ENCODE data around the gene KLF9.

Gene KLF9

DNA sequence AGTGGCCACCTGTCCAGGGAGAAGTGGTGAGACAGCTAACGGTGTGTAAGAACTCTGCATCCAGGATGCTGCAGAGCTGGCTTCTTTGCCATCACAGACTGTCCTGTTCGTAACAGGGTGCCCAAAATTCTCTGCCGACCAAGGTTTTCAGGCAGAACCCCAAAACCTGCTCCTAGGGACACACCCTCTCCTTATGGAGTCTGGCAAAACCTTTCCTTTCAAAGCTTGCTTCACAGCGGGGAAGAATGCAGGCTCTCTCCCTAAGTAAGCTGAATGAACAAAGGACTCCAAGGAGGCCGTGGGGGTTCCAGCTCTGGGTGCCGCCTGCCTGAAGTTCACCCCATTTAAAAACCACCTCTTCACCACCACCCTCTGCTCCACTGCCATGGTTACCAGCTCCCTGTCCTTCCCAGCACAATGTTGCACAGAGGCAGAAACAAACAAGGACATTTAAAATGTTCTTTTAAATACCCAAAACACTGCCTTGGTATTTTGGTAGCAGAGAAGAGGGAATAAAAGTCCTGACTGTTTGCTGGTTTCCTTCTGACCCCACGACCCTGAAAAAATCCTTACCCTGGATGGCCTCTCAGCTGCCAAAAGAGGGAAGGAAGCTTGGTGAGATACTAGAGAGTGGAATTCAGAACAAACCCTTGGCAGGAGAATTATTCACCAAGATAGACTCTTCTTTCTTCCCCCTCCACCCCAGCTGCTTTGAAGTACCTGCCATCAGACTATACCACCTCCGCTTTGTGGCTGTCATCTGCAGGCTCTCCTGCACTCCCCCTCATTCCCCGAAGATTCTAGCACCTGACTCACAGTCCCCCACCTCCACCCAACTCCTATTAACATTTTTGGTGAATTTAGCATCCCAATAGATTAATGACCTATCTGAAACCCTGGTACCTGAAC is 7.1 kb upstream of the KLF9 start:
- DNase-seq (ENCODE audit: low read depth) = peak; percentile 44

DNA sequence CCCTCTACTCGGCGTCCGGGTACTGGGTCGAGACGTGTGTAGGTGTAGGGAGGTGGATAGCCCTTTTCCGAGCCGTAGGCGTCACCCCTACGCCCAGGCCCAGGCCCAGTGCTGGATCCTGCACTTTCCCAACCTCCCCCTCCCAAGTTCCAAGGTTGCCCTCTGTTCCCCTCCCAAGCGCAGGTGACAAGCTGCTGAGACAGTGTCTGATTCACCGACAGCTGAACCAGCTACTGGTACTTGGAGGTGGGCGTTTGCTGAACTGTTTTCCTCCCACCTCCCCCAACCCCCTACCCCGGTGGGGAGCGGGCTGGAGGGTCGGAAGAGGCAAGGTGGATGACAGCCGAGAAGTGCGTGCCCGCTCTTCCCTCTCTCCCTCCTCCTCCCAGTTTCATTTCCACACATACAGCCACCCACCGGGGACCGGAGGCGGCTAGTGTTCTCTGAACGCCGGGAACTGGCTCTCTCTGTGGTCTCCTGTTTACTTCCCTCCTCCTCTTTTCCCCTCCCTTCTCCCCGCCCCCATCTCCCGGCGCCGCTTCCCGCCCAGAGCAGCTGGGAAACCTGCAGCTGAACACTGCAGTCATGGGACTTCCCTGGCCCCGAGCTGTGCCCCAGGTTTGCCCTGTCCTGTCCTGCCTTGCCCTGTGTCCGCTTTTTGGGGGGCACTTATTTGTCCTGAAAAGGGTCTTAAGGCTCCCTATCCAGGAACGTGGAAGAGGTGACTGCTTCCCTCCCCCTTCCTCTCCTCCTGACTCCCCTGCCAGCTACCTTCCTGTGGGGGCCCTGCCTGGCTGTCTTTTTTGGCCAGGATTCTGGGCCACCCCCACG is 6.2 kb upstream of the KLF9 start:
- peak; percentile 54 for DNase-seq (ENCODE audit: low read depth)

DNA sequence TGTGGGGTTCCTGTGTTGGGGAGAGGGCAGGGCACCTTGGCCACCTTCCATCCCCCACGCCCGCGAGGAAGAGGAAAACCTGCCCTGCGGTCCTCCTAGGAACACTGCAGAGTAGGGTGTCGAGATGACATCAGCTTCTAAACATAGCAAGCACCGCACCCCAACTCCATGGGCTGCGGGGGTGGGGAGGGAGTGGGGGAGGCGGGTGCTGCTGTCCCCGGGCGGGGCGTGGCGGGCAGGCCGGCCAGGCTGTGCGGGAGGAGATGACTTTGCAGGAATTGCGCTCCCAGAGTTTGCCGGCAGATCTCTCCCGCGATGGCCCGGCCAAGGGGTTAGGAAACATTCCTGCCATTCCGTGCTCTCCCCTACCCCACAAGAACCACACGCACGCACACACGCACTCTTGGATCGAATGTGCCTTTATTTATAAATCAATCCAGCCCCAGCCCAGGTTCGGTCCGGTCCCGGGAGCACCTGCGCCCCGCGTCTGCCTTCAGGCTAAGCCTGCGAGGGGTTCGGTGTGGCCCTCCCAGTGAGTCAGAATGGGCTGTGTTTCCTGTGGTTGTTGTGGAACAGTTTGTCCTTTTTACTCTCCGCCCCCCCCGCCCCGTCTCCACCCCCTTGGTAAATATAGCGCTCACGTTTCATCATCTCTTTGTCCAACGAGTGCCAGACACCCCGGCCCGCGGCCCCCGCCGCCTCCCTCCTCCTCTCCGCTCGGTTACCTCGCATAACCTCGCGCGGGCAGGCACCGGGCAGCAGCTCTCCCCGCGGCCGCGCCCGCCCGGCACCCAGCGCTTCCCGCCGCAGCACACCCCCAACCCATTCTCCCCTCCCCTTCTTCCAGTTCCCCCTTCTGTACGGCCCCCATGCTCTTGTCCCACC is 5.3 kb upstream of the KLF9 start:
- DNase-seq (ENCODE audit: low read depth) = peak; percentile 80

DNA sequence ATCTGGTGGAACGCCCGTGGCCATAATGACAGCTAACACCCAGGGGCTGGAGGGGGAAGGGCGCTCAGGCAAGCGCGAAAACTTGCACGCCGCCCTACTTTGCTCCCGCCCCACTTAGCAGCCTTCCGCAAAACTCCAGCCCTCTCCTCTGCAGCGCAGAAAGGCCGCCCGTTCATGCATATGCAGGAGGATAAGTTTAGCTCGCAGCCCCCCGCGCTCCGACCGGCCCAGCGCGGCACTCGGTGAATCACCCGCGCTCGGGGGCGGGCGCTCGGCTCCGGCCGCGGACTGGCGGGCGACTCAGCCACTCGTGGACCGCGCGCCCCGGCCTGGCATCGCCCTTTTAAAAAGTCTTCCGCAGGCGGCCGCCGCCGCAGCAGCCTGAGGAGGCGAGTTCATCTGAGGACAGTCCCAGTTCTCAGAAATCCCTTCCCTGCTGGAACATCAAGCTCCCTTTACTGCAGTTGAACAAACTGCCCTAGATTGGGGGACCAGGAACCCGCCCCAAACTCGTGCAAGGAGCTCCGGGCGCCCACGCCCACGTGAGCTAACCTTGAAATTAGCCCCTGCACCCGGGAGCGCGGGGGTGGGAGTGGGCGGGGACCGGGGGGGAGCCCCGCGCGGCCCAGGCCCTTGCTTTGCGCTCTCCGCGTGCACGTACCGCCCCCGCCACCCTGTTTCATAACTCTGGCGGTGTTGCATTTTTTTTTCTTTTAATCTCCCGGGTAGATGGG is 4.5 kb upstream of the KLF9 start:
- DNase-seq (ENCODE audit: low read depth) = peak; percentile 85

DNA sequence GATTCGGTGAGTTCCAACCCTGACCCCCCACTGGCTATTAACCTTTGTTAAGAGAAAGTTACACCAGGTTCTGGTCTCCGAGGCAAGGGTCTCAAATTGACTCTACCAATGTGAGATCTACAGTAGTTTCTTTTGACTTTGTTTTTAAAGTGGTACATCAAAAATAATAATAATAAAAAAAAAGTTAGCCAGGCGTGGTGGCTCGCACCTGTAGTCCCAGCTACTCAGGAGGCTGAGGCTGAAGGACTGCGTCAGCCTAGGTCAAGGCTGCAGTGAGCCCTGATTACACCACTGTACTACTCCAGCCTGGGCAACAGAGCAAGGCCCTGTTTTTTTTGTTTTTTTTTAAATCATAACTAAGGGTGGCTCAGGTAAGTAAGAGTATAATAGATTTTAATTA is 1.0 kb upstream of the KLF9 start:
- DNase-seq (ENCODE audit: low read depth) = no peak

DNA sequence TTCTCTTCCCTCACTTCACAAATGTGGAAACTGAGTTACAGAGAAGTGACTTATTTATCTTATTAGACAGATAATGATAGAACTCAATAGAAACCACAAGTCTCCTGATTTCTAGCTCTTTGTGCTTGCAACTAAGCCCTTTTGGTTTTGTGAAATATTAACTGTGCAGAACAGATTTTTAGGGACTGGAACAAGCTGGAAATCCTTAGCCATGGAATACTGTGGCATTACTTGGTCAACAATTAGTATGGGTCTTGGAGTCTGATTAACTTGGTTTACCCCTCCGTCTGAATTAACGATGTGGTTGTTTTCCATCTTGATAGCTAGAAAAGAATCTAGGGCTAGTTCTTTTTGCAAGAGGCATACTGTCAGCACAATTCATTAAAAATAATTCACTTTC is 584 bp upstream of the KLF9 start:
- no peak for DNase-seq (ENCODE audit: low read depth)

DNA sequence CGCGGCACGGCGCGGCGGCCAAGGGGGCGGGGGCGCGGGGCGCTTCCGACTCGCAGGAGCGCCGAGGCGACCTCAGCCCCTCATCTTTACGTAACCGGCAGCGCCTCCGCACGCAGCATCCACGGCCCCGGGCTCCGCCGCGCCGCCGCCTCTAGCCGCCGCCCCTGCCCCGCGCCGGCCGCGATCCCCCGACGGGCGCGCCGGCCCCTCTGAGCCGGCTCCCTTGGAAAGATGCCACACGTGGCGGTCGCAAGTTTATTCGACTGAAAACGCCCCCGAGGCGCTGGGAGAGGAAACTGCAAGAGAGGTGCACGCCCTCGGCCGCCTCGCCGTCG is 1.0 kb downstream of the KLF9 start:
- no peak for DNase-seq (ENCODE audit: low read depth)

DNA sequence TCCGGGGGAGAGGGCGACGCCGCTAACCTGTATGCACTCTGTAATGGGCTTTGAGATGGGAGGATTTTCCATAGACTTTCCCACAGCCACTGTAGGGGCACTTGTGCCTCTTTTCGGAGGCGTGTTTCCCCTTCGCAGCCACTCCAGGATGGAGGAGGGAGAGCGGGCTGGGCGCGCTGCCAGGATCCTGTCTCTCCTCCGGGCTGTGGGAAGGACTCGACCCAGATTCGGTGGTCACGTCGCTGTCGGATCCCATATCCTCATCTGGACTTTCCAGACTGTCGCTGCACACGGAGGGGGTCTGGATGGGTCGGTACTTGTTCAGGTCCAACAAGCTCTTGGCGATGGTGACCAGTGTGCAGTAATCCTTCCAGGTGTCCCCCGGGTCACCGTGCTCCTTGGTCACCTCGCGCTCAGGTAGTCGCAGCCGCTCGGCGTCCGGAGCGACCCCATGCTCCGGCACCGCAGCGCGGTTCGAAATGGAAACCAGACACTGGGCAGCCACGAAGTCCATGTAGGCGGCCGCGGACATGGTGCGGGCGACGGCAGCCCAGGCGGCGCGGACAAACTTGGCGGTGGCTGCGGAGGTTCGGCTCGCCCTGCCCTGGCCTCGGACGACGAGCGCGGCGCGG is 1.5 kb downstream of the KLF9 start:
- peak; percentile 10 for DNase-seq (ENCODE audit: low read depth)

DNA sequence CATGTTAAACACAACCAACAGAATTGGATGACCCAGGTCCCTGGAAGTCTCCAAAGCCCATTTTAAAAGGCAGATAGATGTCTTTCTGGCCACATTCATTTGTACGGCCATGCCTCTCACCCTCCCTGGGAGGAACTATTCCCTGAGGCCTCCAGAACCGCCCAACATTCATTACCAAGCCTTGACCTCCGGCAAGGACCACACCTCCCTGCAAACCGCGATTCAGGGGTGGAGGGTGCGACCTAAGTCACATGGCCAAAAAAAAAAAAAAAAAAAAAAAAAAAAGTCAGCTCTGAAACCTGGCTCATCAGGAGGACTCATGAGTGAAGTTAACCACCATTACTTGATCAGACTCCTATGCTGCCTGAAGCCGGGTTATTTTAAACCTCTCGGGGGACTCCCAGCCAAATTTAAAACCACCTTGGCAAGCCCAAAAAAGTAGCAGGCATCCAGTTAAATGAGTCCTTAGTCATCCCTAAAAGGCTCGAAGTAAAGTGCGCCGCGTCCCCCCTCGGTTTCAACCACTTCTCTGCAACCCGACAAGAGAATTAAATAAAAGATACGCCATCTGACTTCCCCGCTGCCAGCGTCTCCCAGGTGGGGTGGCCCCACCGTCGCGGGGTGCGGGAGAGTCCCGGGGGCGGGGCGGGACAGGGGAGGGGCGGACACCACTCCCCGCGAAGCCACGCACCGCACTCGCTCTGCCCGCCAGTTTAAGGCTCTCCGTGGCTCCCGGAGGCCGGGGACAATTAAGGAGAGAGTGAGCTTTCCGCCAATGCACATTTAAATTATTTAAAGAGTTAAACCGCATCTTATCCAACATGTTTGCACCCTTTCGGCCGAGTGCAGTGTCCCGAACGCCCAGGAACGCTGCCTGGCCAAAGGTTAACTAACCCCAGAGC is 2.3 kb downstream of the KLF9 start:
- DNase-seq (ENCODE audit: low read depth) = peak; percentile 46

DNA sequence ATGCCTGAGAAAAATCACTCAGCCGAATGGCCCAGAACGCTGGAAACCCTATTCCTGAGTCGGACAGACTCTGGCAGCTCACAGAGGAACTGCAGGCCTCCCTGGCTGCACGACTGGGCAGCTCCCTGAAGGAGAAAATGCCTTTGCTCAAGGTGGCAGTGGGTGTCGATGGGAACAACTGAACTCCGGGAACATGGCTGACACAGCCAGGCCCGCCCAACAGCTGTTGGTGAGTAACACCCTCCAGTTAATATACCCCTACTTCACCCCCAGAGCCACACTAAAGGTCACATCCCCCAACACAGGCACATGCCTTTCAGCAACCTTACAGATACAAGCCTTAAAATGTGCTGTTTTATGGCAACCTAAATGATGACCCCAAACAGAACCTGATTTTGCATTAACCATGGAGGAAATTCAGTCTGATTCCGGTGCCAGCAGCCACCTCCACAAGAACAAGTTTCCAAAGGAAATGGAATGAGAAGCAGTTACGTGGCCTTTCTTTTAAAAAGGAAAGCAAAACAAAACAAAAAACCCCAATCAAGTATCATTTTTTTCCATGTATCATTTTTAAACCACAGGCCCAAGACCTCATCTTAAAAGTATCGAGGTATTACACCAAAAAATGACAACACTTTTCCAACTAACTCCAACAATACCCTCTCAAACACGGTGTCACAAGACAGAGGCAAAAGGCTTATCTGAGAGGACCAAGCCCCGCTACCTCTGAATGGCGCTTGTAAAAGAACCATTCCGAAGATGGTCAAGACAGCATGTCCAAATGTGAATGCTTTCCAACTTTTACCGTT is 3.1 kb downstream of the KLF9 start:
- peak; percentile 37 for DNase-seq (ENCODE audit: low read depth)

DNA sequence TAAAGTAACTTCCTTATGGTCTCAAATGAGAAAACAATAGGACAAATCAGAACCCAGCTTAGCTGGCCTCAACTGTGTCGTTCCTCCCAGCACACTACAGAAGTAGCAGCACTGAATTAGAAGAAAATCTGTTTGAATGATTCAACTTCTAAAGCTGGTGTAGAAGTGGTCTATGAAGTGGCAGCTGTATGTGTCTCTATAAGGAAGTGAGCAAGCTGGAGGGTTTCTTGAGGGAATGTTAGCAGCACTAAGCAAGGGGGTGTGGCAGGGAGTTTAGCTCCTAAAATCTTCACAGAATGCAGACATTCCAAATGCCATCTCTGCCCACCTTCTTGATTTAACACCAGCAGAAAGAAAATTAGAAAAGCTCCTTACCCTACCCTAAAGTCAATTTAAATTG is 4.1 kb downstream of the KLF9 start:
- no peak for DNase-seq (ENCODE audit: low read depth)

DNA sequence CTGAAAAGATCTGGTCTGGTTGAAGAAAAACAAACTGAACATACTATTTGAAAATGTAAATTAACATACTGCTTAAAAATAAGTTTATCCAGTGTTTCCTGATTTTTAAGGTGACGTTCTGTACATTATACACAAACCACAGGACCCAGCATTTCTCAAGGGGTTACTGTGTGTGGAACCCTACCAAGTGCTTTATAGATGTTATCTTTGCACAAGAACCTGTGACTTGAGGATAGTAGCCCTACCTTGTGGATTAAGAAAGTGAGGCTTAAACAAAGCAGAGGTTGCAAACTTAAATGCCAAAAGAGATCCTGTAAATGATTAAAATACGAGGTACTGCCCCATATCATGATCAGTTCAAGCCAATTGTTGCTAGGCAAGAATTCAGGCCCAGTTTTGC is 4.7 kb downstream of the KLF9 start:
- no peak for DNase-seq (ENCODE audit: low read depth)

DNA sequence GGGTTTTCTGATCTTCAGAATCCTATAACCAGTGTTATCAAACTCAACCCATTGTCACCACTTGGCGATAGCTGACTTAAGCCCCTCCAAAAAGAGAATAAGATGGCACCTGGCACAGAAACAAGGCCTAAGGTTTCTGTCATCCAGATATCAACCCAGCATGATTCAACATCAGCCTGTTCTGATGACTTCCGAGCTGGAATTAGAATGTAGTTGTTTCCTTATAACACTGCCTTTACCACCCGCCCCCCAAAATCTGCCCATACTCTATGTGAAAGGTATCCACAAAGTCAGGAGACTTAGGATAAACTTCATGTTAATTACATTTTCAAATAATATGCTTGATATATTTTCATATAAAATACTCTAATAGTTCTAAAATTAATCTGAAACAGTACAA is 5.2 kb downstream of the KLF9 start:
- DNase-seq (ENCODE audit: low read depth) = no peak

DNA sequence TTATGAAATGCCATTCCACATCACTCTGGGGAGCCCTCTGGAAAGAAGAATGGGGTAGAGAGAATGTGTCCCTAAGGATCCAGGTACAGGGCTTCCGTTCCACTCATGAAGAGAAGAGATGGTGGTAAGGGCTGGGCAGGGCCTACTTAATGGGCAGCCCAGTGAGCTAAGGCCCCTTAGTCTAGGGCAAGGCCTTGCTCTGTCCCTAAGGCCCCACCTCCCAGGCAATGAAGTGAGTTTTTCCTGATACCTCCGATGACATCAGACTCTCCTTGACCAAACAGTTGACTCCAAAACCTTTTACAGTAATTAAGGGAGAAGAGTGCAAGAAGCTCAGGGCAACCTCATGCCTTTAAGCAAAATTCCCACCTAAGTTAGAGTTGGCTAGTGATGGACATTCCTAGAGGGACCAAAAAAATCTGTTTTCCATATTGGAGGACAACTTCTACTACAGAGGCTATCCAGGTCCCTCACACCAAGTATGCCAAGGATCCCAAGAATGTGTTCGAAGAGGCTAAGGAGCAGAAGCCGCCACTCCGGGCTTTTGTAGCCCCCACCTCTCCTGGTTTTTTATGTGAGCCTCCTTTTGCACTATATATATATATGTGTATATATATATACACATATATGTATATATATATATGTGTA is 5.9 kb downstream of the KLF9 start:
- DNase-seq (ENCODE audit: low read depth) = no peak

DNA sequence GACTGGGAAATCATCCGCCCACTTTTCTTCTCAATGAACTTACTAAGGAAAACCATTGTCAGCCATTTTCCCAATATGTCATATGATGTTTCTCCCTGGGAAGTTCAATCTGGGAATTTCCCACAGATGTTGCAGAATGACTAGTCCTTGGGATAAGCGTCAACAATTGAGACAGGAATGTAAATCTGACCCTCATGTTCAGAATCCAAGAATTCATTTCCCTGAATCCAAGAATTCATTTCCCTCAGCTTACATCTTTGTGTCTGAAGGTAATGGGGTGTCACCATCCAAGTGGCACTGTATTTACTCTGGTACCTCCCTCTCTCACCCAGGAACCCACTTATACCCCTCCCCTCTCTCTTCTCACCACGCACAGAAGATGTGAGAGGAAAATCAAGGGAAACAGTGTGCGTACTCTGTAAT is 7.4 kb downstream of the KLF9 start:
- no peak for DNase-seq (ENCODE audit: low read depth)

DNA sequence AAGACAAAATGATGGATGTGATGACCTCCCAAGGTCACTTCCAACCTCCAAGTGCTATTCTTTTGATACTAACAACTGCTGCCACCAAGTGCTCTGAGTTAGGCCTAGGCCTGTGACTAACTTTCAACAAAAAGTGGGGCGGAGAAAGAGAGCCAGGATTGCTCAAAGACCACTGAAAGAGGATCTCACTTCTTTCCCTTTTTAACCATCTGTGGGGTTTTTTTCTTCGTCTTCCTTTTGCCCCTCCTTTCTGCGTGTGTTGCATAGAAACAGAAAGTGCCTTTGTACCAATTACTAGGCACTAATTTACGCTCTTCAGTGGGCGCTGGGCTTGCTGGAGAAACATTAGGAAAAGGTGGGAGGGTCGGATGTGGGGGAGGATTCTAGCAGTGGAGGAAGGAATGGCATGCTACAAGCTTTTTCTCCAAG is 8.0 kb downstream of the KLF9 start:
- no peak for DNase-seq (ENCODE audit: low read depth)

DNA sequence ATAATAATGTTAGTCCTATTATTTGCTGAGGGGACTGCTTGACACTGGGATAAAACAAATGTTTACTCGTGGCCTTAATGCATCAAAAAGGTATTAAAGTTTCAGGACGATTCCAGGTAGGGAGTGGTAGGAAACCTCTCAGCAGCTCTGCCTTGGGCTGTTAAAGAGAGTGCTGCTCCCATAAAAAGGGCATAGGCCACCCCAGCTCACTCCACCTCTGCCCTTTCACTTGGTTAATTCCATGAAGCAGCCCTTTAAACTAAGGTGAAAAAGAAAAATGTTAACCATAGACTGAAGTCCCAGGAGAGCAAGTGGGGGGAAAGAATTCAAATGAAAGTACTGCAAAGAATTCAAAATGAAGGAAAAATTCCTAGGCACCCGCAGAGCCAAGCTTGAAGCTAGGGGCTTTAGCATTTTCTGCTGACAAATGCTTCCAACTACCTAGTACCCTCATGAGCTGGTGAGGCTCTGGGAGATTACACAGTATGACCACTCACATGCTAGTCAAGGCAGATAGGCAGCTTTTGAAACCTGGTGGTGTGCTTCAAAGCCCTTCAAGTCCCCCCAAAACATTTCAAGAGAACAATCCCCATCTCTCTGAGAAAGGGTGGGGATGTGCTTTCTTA is 8.5 kb downstream of the KLF9 start:
- no peak for DNase-seq (ENCODE audit: low read depth)

DNA sequence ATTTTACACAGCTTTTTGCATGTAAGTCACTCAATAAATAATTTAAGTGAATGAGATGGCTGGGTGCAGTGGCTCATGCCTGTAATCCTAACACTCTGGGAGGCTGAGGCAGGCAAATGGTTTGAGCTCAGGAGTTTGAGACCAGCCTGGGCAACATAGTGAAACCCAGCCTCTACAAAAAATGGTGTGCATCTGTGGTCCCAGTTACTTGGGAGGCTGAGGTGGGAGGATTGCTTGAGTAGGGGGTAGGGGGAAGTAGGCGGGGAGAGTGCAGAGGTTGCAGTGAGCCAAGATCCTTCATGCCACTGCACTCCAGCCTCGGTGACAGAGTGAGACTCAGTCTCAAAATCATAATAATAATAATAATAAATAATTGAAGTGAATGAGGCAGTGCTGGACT is 10.2 kb downstream of the KLF9 start:
- no peak for DNase-seq (ENCODE audit: low read depth)

Measured in stimulated activated CD8-positive, alpha-beta memory T cell treated with anti-CD3 and anti-CD28 coated beads, Interleukin-12 subunit alpha, Interleukin-12 subunit beta, amount 100 ng/mL, for 4 hours (primary cell).